ENCODE measurements around the gene NFATC2.

The NFATC2 gene

GRCh38 chr20:51431321-51431720, 111.2 kb downstream of the NFATC2 start:
- no peak for ATAC-seq
- TF ChIP-seq CSDC2 (CRISPR knock-in tag; IDR thresholded peaks at IDR 0.05) (no peak), RARB (CRISPR knock-in tag; IDR thresholded peaks at IDR 0.05) (no peak), TOX (CRISPR knock-in tag; IDR thresholded peaks at IDR 0.05; ENCODE audit: borderline replicate concordance) (no peak), TSHZ2 (CRISPR knock-in tag; IDR thresholded peaks at IDR 0.05) (no peak), OSR1 (CRISPR knock-in tag; IDR thresholded peaks at IDR 0.05) (no peak), ZNF565 (CRISPR knock-in tag; conservative IDR thresholded peaks at IDR 0.05; ENCODE audit: low read depth) (no peak), POU6F1 (CRISPR knock-in tag; IDR thresholded peaks at IDR 0.05; ENCODE audit: borderline replicate concordance, low read depth) (no peak), SNAI2 (CRISPR knock-in tag; IDR thresholded peaks at IDR 0.05) (no peak), ISL1 (CRISPR knock-in tag; IDR thresholded peaks at IDR 0.05) (no peak), ZNF70 (CRISPR knock-in tag; IDR thresholded peaks at IDR 0.05) (no peak), CREB5 (CRISPR knock-in tag; IDR thresholded peaks at IDR 0.05; ENCODE audit: low read depth) (no peak)
- TF ChIP-seq, protein P1, sequence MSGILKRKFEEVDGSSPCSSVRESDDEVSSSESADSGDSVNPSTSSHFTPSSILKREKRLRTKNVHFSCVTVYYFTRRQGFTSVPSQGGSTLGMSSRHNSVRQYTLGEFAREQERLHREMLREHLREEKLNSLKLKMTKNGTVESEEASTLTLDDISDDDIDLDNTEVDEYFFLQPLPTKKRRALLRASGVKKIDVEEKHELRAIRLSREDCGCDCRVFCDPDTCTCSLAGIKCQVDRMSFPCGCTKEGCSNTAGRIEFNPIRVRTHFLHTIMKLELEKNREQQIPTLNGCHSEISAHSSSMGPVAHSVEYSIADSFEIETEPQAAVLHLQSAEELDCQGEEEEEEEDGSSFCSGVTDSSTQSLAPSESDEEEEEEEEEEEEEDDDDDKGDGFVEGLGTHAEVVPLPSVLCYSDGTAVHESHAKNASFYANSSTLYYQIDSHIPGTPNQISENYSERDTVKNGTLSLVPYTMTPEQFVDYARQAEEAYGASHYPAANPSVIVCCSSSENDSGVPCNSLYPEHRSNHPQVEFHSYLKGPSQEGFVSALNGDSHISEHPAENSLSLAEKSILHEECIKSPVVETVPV (CRISPR knock-in tag; IDR thresholded peaks at IDR 0.05), result no peak

- no peak for ATAC-seq
- TF ChIP-seq RARB (CRISPR knock-in tag; IDR thresholded peaks at IDR 0.05) (no peak), ARNTL (CRISPR knock-in tag; IDR thresholded peaks at IDR 0.05; ENCODE audit: borderline replicate concordance, low read depth) (no peak), PPARA (CRISPR knock-in tag; IDR thresholded peaks at IDR 0.05; ENCODE audit: borderline replicate concordance) (no peak), ZNF565 (CRISPR knock-in tag; conservative IDR thresholded peaks at IDR 0.05; ENCODE audit: low read depth) (no peak), POU6F1 (CRISPR knock-in tag; IDR thresholded peaks at IDR 0.05; ENCODE audit: borderline replicate concordance, low read depth) (no peak), ZNF8 (CRISPR knock-in tag; IDR thresholded peaks at IDR 0.05) (no peak), ZFP30 (CRISPR knock-in tag; IDR thresholded peaks at IDR 0.05) (no peak), OSR1 (CRISPR knock-in tag; IDR thresholded peaks at IDR 0.05) (no peak), CREB5 (CRISPR knock-in tag; IDR thresholded peaks at IDR 0.05; ENCODE audit: low read depth) (no peak), TSHZ2 (CRISPR knock-in tag; IDR thresholded peaks at IDR 0.05) (no peak), TCF4 (CRISPR knock-in tag; IDR thresholded peaks at IDR 0.05; ENCODE audit: borderline replicate concordance) (no peak), GLIS3 (CRISPR knock-in tag; IDR thresholded peaks at IDR 0.05) (no peak), ZNF70 (CRISPR knock-in tag; IDR thresholded peaks at IDR 0.05) (no peak), PATZ1 (CRISPR knock-in tag; IDR thresholded peaks at IDR 0.05; ENCODE audit: borderline replicate concordance) (no peak), ZFP3 (CRISPR knock-in tag; IDR thresholded peaks at IDR 0.05) (no peak), SNAI2 (CRISPR knock-in tag; IDR thresholded peaks at IDR 0.05) (no peak), ZC3H10 (CRISPR knock-in tag; IDR thresholded peaks at IDR 0.05) (no peak)
- TF ChIP-seq, protein P1 (CRISPR knock-in tag; IDR thresholded peaks at IDR 0.05), result no peak
These were observed 112.1 kb downstream of the NFATC2 start for GRCh38 chr20:51430198-51430950.
